Measurements from ENCODE around the gene CLDN15. TPM values are rescaled to one million over a fixed set of nuclear protein-coding genes. Genes with fewer than 3 reads are reported as not detected.

CLDN15 gene
- total RNA-seq, 4 donors from 2014 or later = 9.5 to 21.2 (median 13.0) TPM

GRCh38 chr7:101231644-101232043, 6.0 kb downstream of the CLDN15 start:
- no peak overlapping the region for H3K4me3 ChIP-seq (ENCODE audit: low read depth, poor library complexity, severe bottlenecking)
- 75 to 76% methylated on average over 7 of the region's 7 CpGs for WGBS, 2 donors
- intact Hi-C loops (cut with DNase I; ENCODE audit: low total_unique reads) = no loop called here
- TF ChIP-seq, protein P1, sequence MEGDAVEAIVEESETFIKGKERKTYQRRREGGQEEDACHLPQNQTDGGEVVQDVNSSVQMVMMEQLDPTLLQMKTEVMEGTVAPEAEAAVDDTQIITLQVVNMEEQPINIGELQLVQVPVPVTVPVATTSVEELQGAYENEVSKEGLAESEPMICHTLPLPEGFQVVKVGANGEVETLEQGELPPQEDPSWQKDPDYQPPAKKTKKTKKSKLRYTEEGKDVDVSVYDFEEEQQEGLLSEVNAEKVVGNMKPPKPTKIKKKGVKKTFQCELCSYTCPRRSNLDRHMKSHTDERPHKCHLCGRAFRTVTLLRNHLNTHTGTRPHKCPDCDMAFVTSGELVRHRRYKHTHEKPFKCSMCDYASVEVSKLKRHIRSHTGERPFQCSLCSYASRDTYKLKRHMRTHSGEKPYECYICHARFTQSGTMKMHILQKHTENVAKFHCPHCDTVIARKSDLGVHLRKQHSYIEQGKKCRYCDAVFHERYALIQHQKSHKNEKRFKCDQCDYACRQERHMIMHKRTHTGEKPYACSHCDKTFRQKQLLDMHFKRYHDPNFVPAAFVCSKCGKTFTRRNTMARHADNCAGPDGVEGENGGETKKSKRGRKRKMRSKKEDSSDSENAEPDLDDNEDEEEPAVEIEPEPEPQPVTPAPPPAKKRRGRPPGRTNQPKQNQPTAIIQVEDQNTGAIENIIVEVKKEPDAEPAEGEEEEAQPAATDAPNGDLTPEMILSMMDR (IDR thresholded peaks at IDR 0.05) = no peak
- TF ChIP-seq POLR2A (IDR thresholded peaks at IDR 0.05) = no peak
- no peak for DNase-seq (ENCODE audit: low spot score in 2 of 2)

DNA sequence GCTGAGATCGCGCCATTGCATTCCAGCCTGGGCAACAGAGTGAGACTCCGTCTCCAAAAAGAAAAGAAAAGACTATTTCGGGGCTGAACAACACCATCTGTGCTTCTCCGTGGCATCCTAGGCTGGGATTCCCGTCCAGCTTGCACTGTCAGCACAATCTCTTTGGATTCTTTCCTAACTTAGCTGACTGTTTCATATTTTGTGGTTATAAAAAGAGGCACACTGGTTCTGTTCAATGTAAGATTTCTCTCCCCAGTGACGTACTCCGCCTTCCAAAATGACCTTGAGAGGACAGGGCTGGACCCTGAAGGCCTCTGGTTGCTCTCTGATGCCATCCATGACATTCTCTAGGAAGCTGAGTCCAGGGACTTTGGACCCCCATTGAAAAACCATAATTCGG, 10.9 kb downstream of the CLDN15 start:
- intact Hi-C loops (cut with DNase I; ENCODE audit: low total_unique reads) = no loop called here
- TF ChIP-seq, protein P1 (IDR thresholded peaks at IDR 0.05) = no peak
- no peak for TF ChIP-seq POLR2A (IDR thresholded peaks at IDR 0.05)
- WGBS, 2 donors = 74 to 86% methylated on average over 9 of the region's 9 CpGs
- no peak for DNase-seq (ENCODE audit: low spot score in 2 of 2)
- no peak overlapping the region for H3K4me3 ChIP-seq (ENCODE audit: low read depth, poor library complexity, severe bottlenecking)

DNA sequence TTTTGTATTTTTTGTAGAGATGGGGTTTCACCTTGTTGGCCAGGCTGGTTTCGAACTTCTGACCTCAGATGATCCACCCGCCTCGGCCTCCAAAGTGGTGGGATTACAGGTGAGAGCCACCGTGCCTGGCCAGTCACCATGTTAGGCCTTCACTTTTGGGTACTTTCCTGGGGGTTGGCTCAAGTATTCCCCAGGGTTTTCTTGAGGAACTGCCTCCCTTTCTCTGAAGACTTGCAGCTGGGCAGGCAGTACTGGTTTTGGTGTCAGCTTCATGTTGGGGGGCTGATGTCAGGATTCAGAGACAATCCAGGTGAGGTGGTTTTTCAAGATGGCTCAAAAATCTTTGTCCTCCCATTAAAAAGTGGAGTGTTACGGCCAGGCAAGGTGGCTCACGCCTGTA, 12.0 kb downstream of the CLDN15 start:
- no peak for DNase-seq (ENCODE audit: low spot score in 2 of 2)
- intact Hi-C loops (cut with DNase I; ENCODE audit: low total_unique reads) = no loop called here
- no peak for TF ChIP-seq POLR2A (IDR thresholded peaks at IDR 0.05)
- TF ChIP-seq, protein P1 (IDR thresholded peaks at IDR 0.05) = no peak
- H3K4me3 ChIP-seq (ENCODE audit: low read depth, poor library complexity, severe bottlenecking) = no peak overlapping the region
- WGBS, 2 donors = 93 to 94% methylated on average over 6 of the region's 6 CpGs

GRCh38 chr7:101223528-101223927, 14.1 kb downstream of the CLDN15 start:
- WGBS, 2 donors = 92 to 95% methylated on average over 15 of the region's 15 CpGs
- no peak overlapping the region for H3K4me3 ChIP-seq (ENCODE audit: low read depth, poor library complexity, severe bottlenecking)
- no peak for DNase-seq (ENCODE audit: low spot score in 2 of 2)
- intact Hi-C loops (cut with DNase I; ENCODE audit: low total_unique reads) = no loop called here
- TF ChIP-seq POLR2A (IDR thresholded peaks at IDR 0.05) = no peak
- TF ChIP-seq, protein P1 (IDR thresholded peaks at IDR 0.05) = no peak

GRCh38 chr7:101222275-101222830, 15.2 kb downstream of the CLDN15 start:
- TF ChIP-seq POLR2A (IDR thresholded peaks at IDR 0.05) = no peak
- TF ChIP-seq, protein P1 (IDR thresholded peaks at IDR 0.05) = no peak

DNA sequence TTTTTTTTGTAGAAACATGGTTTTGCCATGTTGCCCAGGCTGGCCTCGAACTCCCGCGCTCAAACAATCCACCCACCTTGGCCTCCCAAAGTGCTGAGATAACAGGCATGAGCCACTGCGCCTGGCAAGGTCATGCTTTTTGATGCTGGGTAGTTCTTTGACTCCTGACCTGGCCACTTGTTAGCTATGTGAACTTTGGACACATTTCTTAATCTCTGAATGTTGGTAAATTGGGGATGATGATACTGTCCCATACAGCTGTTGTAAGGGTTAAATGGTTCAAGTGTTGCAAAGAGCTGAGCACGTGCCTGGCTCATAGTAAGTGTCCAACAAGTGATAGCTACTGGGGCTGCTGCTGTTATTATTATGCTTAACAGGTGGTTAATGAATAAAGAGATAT, 17.3 kb downstream of the CLDN15 start:
- DNase-seq (ENCODE audit: low spot score in 2 of 2) = no peak
- H3K4me3 ChIP-seq (ENCODE audit: low read depth, poor library complexity, severe bottlenecking) = no peak overlapping the region
- no peak for TF ChIP-seq POLR2A (IDR thresholded peaks at IDR 0.05)
- TF ChIP-seq, protein P1 (IDR thresholded peaks at IDR 0.05) = no peak
- intact Hi-C loops (cut with DNase I; ENCODE audit: low total_unique reads) = no loop called here
- 87 to 88% methylated on average over 5 of the region's 5 CpGs for WGBS, 2 donors

More at GRCh38 chr7:101222275-101222830, 15.2 kb downstream of the CLDN15 start:
- 92% methylated on average over 27 of the region's 27 CpGs for WGBS, 2 donors
- no peak overlapping the region for H3K4me3 ChIP-seq (ENCODE audit: low read depth, poor library complexity, severe bottlenecking)
- intact Hi-C loops (cut with DNase I; ENCODE audit: low total_unique reads) = no loop called here
- no peak for DNase-seq (ENCODE audit: low spot score in 2 of 2)
